Pancreas (tissue), 10 donors: ENCODE results near the gene ATP11B. TPM values are rescaled to one million over a fixed set of nuclear protein-coding genes. Genes with fewer than 3 reads are reported as not detected.

Experiments used
- ATAC-seq, 4 donors: fragments of 200-7000 bp; cut with Tn5 transposase; one replicate each; pipeline versions ENCODE4 v1.8.0 to v1.9.1; 2020; ENCODE audit warnings: mild to moderate bottlenecking in 4 of 4, moderate library complexity in 4 of 4
- DNase-seq, 6 donors: peaks; one replicate each; pipeline ENCODE4 v3.0.0-alpha.2; 2020
- FAIRE-seq: peaks from 2 replicates; lab custom pipeline; 2012; peaks lifted over from hg19 to GRCh38; lab: Jason Lieb, UNC
- H3K27ac ChIP-seq, 4 donors: fragments of 200-600 bp; sonication (generic); 1 replicate in 3 of 4; 2 replicates in 1 of 4; pipeline versions ENCODE4 v1.5.0 to v1.8.0; 2020
- H3K27me3 ChIP-seq, 4 donors: fragments of 200-600 bp; one replicate each; pipeline ENCODE4 v1.8.0; 2021
- H3K36me3 ChIP-seq, 3 donors: fragments of 200-600 bp; sonication (generic) in 1 of 3; one replicate each; pipeline versions ENCODE4 v1.5.0 to v1.8.0; 2020 to 2021
- H3K4me1 ChIP-seq, 3 donors: fragments of 200-600 bp; one replicate each; pipeline ENCODE4 v1.8.0; 2021
- H3K4me3 ChIP-seq, 4 donors: fragments of 200-600 bp; sonication (generic) in 2 of 4; one replicate each; pipeline versions ENCODE4 v1.5.0 to v1.8.0; 2020 to 2021
- H3K9me3 ChIP-seq, 4 donors: fragments of 200-600 bp; one replicate each; pipeline ENCODE4 v1.8.0; 2021
- CTCF ChIP-seq, 4 donors: fragments of 200-600 bp; sonication (generic) in 3 of 4; IDR thresholded peaks; one replicate each; pipeline versions ENCODE4 v1.5.0 to v1.8.0; 2021; ENCODE audit warnings: antibody characterized with exemption in 4 of 4
- WGBS, 2 donors: extraction: QIAGEN DNeasy Blood & Tissue Kit; methylation state at CpG; one replicate each; pipeline ENCODE4 v1.1.7; 2013; 5-methylcytosine and 5-hydroxymethylcytosine counted together
- intact Hi-C, 3 donors: fragments of 100-400 bp; cut with DNase I; formaldehyde crosslinking; loops; one replicate each; pipeline versions ENCODE4 v1.11.1 to v1.14.2; 2022
- polyA plus RNA-seq, 2 donors: library from polyadenylated mRNA; stranded (reverse); fragments of 200-250 nt; gene quantifications; one replicate each; pipeline ENCODE4 v1.2.3, GENCODE V29; 2013
- total RNA-seq, 6 donors: library from RNA; stranded (reverse); fragmentation: NEBNext Ultra II Directional in 4 of 6; extraction: Animal tissue kit (Norgen Biotek cat#: 25700) in 4 of 6; gene quantifications; one replicate each; pipeline versions ENCODE4 v1.2.1 to v1.2.4, GENCODE V29; 2021 to 2023
- donor health status: healthy with polysubstance abuse.
- donor health status: DM: no; HTN: no; CAD: no; lungs with moderate emphysema.
- donor health status: DM: no; HTN: no; CAD: no.
- donor health status: control.
- donor health status: control.
- donor health status: Bipolar disorder and iron deficiency.
- donor health status: DM: yes; HTN: yes; CAD: no.
- donor health status: DM: no; HTN: no; CAD: no.
- donor health status: DM: no; HTN: no; CAD: no.
- donor health status: DM: yes; HTN: yes; CAD: no.

The ATP11B gene
- total and polyA plus RNA-seq, 8 donors, result 3.2 to 50.2 (median 28.7) TPM

GRCh38 chr3:182937293-182938051 lies 144.2 kb downstream of the ATP11B start:
- Histone ChIP-seq H3K9me3 (peaks cover 0 to 3% (median 0%) of the 10 kb centered on the region in 4 donors), H3K4me1 (peaks cover 0 to 11% (median 0%) of the 10 kb centered on the region in 3 donors), H3K27ac (no peak overlapping the region), H3K27me3 (no peaks in the 10 kb centered on the region), H3K4me3 (no peak overlapping the region), H3K36me3 (no peaks in the 10 kb centered on the region)
- 81 to 85% methylated on average over 3 of the region's 3 CpGs for WGBS, 2 donors
- DNase-seq, result no peak
- FAIRE-seq, result no peak
- no peak for ATAC-seq
- intact Hi-C loops, result no loop called here
- TF ChIP-seq CTCF (IDR thresholded peaks at IDR 0.05), result no peak

- intact Hi-C loops, result no loop called here
- H3K36me3 ChIP-seq, result peaks cover 0 to 5% (median 0%) of the 10 kb centered on the region in 3 donors
- no peak overlapping the region for H3K4me3 ChIP-seq
- FAIRE-seq, result no peak
- no peak overlapping the region for H3K27ac ChIP-seq
- TF ChIP-seq CTCF (IDR thresholded peaks at IDR 0.05), result no peak
- peaks cover 0 to 11% (median 0%) of the 10 kb centered on the region in 3 donors for H3K4me1 ChIP-seq
- ATAC-seq, result no peak
- DNase-seq, result no peak
- no peaks in the 10 kb centered on the region for H3K9me3 ChIP-seq
- whole genome bisulfite sequencing, 2 donors, result 88 to 95% methylated on average over 4 of the region's 4 CpGs
- no peaks in the 10 kb centered on the region for H3K27me3 ChIP-seq
These were observed 147.0 kb downstream of the ATP11B start for GRCh38 chr3:182940266-182940808.

GRCh38 chr3:182941719-182942118 lies 148.4 kb downstream of the ATP11B start:
- H3K36me3 ChIP-seq, result peaks cover 0 to 10% (median 0%) of the 10 kb centered on the region in 3 donors
- no peak overlapping the region for H3K4me3 ChIP-seq
- WGBS, 2 donors, result 95 to 100% methylated on average over 3 of the region's 3 CpGs
- DNase-seq, result no peak
- H3K9me3 ChIP-seq, result no peaks in the 10 kb centered on the region
- peaks cover 0 to 11% (median 0%) of the 10 kb centered on the region in 3 donors for H3K4me1 ChIP-seq
- no peaks in the 10 kb centered on the region for H3K27me3 ChIP-seq
- intact Hi-C loops, result no loop called here
- FAIRE-seq, result no peak
- no peak overlapping the region for H3K27ac ChIP-seq
- ATAC-seq, result no peak
- TF ChIP-seq CTCF (IDR thresholded peaks at IDR 0.05), result no peak

GRCh38 chr3:182947888-182948287 lies 154.6 kb downstream of the ATP11B start:
- H3K4me1 ChIP-seq, result no peaks in the 10 kb centered on the region
- FAIRE-seq (no peak), ATAC-seq (peak in 1 of 4 donors; percentile 28), DNase-seq (no peak)
- no peaks in the 10 kb centered on the region for H3K27me3 ChIP-seq
- peaks cover 0 to 10% (median 0%) of the 10 kb centered on the region in 3 donors for H3K36me3 ChIP-seq
- no peak for TF ChIP-seq CTCF (IDR thresholded peaks at IDR 0.05)
- intact Hi-C loops, result no loop called here
- no peak overlapping the region for H3K27ac ChIP-seq
- H3K9me3 ChIP-seq, result no peaks in the 10 kb centered on the region
- H3K4me3 ChIP-seq, result no peak overlapping the region

- no peak overlapping the region for H3K4me3 ChIP-seq
- no peaks in the 10 kb centered on the region for H3K27me3 ChIP-seq
- DNase-seq (no peak), FAIRE-seq (no peak), ATAC-seq (no peak)
- intact Hi-C loops, result no loop called here
- H3K27ac ChIP-seq, result no peak overlapping the region
- H3K4me1 ChIP-seq, result no peaks in the 10 kb centered on the region
- TF ChIP-seq CTCF (IDR thresholded peaks at IDR 0.05), result no peak
- H3K9me3 ChIP-seq, result no peaks in the 10 kb centered on the region
- peaks cover 0 to 10% (median 0%) of the 10 kb centered on the region in 3 donors for H3K36me3 ChIP-seq
- WGBS, 2 donors, result 94 to 97% methylated on average over 5 of the region's 5 CpGs
These were observed 155.0 kb downstream of the ATP11B start for GRCh38 chr3:182948305-182948704.
